ENCODE measurements around the gene FDXR.

FDXR gene

GRCh38 chr17:74893936-74894671, 21.3 kb upstream of the FDXR start:
- no peak for DNase-seq

GRCh38 chr17:74892974-74893911, 20.4 kb upstream of the FDXR start, which contains the start of gene FADS6:
TSS of gene FADS6 (minus strand) at chr17:74893633. CDS start at chr17:74893595, 38 bp downstream.
- DNase-seq, result no peak

- no peak for DNase-seq
These were observed 19.4 kb upstream of the FDXR start for GRCh38 chr17:74892013-74892841.

GRCh38 chr17:74890554-74890953, 17.8 kb upstream of the FDXR start:
- no peak for DNase-seq

GRCh38 chr17:74888469-74888868, 15.7 kb upstream of the FDXR start:
- no peak for DNase-seq

GRCh38 chr17:74883241-74883745, 10.5 kb upstream of the FDXR start:
- no peak for DNase-seq

GRCh38 chr17:74882517-74883240, 9.9 kb upstream of the FDXR start:
- DNase-seq, result no peak

- DNase-seq, result no peak
These were observed 8.3 kb upstream of the FDXR start for GRCh38 chr17:74881073-74881472.

- DNase-seq, result no peak
These were observed 6.5 kb upstream of the FDXR start for GRCh38 chr17:74879308-74879707.

- no peak for DNase-seq
These were observed 5.9 kb upstream of the FDXR start for GRCh38 chr17:74878658-74879057.

GRCh38 chr17:74877592-74878548, 5.1 kb upstream of the FDXR start:
- DNase-seq, result no peak

- no peak for DNase-seq
These were observed 3.3 kb upstream of the FDXR start for GRCh38 chr17:74875977-74876593.

- DNase-seq, result no peak
These were observed 2.6 kb upstream of the FDXR start for GRCh38 chr17:74875155-74875976.

GRCh38 chr17:74874615-74875037, 1.8 kb upstream of the FDXR start:
- no peak for DNase-seq

- DNase-seq, result no peak
These were observed 1.2 kb upstream of the FDXR start for GRCh38 chr17:74873874-74874614.

- DNase-seq, result peak; percentile 94
These were observed 461 bp upstream of the FDXR start for GRCh38 chr17:74873037-74873873.

- DNase-seq, result no peak
These were observed 1.3 kb downstream of the FDXR start for GRCh38 chr17:74871356-74872076.

Measured in 8988T (cell line).